HG02610 (cell line): ENCODE results near the gene CCR5.
"Not testable (repeated sequence)": the region's sequence is repeated elsewhere in the genome, so short reads cannot be mapped to it uniquely, and the experiment has no call there.

Source experiments
- ATAC-seq: cut with Tn5 transposase; IDR thresholded peaks from one replicate; pipeline ENCODE4 v1.9.1; 2021; ENCODE audit warnings: mild to moderate bottlenecking, moderate library complexity; ENCODE audit not compliant: unreplicated experiment

The CCR5 gene

GRCh38 chr3:46370839-46371518 lies at the start of gene CCR5:
Gene CCR5 (plus strand): TSS chr3:46370946. CDS start chr3:46372903, 1,957 bp downstream.
- no peak for ATAC-seq

GRCh38 chr3:46321461-46322104 lies 49.2 kb upstream of the CCR5 start:
- ATAC-seq: no peak

GRCh38 chr3:46324036-46324435 lies 46.7 kb upstream of the CCR5 start:
- no peak for ATAC-seq

- no peak for ATAC-seq
Observed at GRCh38 chr3:46325645-46326300, 45.0 kb upstream of the CCR5 start.

- not testable (repeated sequence) for ATAC-seq
Observed at GRCh38 chr3:46330676-46331075, 40.1 kb upstream of the CCR5 start.

GRCh38 chr3:46334741-46335478 lies 35.8 kb upstream of the CCR5 start:
- ATAC-seq: no peak

GRCh38 chr3:46335541-46335940 lies 35.2 kb upstream of the CCR5 start:
- ATAC-seq: no peak

GRCh38 chr3:46337911-46338310 lies 32.8 kb upstream of the CCR5 start:
- ATAC-seq: no peak

GRCh38 chr3:46338840-46339239 lies 31.9 kb upstream of the CCR5 start:
- no peak for ATAC-seq

GRCh38 chr3:46344476-46344875 lies 26.3 kb upstream of the CCR5 start:
- no peak for ATAC-seq

GRCh38 chr3:46348823-46349482 lies 21.8 kb upstream of the CCR5 start:
- ATAC-seq: no peak

GRCh38 chr3:46349484-46350261 lies 21.1 kb upstream of the CCR5 start:
- no peak for ATAC-seq

GRCh38 chr3:46350262-46350565 lies 20.5 kb upstream of the CCR5 start:
- ATAC-seq: no peak

GRCh38 chr3:46351646-46352045 lies 19.1 kb upstream of the CCR5 start:
- no peak for ATAC-seq

GRCh38 chr3:46353090-46353489 lies 17.7 kb upstream of the CCR5 start:
- no peak for ATAC-seq

GRCh38 chr3:46353647-46354410 lies 16.9 kb upstream of the CCR5 start, which contains the start of gene CCR2:
Gene CCR2 (plus strand): TSS chr3:46354111. CDS start chr3:46357528, 3,417 bp downstream.
- no peak for ATAC-seq

GRCh38 chr3:46354478-46354877 lies 16.3 kb upstream of the CCR5 start:
- no peak for ATAC-seq

GRCh38 chr3:46354984-46355383 lies 15.8 kb upstream of the CCR5 start:
- no peak for ATAC-seq

- ATAC-seq: no peak
Observed at GRCh38 chr3:46356276-46356675, 14.5 kb upstream of the CCR5 start.
